GM18873 (cell line): ENCODE data around the gene PWWP2B.
"Not testable (repeated sequence)": the region's sequence is repeated elsewhere in the genome, so short reads cannot be mapped to it uniquely, and the experiment has no call there.

ENCODE experiments used
- ATAC-seq: cut with Tn5 transposase; IDR thresholded peaks from one replicate; pipeline ENCODE4 v1.9.1; 2021; ENCODE audit warnings: mild to moderate bottlenecking, moderate library complexity, moderate number of reproducible peaks; ENCODE audit not compliant: unreplicated experiment, low FRiP score

PWWP2B gene

GRCh38 chr10:132377326-132377725 lies 19.7 kb upstream of the PWWP2B start:
- ATAC-seq, result no peak

DNA sequence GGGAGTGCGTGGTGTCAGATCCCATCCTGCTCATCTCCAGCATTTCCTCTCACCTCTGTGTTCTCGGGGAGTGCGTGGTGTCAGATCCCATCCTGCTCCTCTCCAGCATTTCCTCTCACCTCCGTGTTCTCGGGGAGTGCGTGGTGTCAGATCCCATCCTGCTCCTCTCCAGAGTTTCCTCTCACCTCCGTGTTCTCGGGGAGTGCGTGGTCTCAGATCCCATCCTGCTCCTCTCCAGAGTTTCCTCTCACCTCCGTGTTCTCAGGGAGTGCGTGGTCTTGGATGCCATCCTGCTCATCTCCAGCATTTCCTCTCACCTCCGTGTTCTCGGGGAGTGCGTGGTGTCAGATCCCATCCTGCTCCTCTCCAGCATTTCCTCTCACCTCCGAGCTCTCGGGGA lies 18.0 kb upstream of the PWWP2B start:
- ATAC-seq, result not testable (repeated sequence)

- not testable (repeated sequence) for ATAC-seq
Observed at GRCh38 chr10:132380986-132381385, 16.0 kb upstream of the PWWP2B start.

GRCh38 chr10:132381741-132382140 lies 15.3 kb upstream of the PWWP2B start:
- no peak for ATAC-seq

- ATAC-seq, result no peak
Observed at GRCh38 chr10:132382231-132382922, 14.6 kb upstream of the PWWP2B start.

DNA sequence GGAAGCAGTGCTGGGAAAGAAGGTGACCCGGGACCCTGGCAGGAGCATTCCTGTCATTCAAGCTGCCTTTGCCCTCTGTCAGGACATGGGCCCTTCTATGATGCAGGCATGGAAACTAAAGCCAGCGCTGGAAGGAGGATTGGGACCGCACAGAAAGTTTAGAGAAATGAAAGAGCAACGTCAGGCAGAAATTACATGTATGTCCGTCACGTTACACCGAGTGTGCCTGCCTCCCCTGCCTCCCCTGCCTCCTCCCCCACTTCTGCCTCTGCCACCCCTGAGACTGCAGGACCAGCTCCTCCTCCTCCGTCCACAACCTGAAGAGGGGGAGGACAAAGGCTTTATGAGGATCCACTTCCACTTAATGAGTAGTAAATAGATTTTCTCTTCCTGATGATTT lies 13.9 kb upstream of the PWWP2B start:
- ATAC-seq, result no peak

- no peak for ATAC-seq
Observed at GRCh38 chr10:132383751-132384196, 13.2 kb upstream of the PWWP2B start.

DNA sequence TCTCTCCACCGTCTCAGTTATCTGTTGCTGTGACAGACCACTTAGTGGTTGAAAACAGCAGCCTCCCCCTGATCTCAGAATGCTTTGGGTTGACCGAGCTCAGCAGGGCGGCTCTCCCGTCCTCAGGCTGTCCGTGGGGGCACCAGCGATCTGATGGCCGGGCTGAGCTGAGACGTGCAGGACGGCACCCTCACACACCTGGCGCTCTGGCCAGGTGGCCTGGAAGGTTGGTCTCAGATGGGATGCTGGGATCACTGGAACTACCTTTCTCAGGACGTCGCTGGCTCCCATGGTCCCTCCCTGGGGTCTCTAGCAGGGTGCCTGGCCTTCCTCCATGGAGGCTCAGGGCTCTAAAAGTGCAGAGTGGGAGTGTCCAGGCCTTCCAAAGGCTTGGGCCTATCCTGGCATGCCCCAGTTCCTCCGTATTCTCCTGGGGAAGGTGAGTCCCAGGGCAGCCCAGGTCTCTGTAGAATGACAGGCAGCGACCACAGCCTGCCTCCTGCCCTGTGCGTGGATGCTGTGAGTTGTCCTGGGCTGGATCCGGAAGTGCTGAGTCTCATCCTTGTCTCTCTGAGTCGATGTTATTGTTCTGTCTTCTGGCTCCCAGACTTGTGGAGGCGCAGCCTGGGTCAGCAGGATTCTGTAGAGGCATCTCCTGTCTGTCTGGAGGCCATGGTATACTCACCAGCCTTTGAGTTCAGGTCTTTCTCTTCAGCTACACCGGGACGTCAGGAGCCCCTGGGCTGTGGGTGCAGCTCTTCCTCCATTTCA lies 12.2 kb upstream of the PWWP2B start:
- no peak for ATAC-seq

- ATAC-seq, result no peak
Observed at GRCh38 chr10:132385389-132385667, 11.7 kb upstream of the PWWP2B start.

- no peak for ATAC-seq
Observed at GRCh38 chr10:132385721-132386418, 11.1 kb upstream of the PWWP2B start.

DNA sequence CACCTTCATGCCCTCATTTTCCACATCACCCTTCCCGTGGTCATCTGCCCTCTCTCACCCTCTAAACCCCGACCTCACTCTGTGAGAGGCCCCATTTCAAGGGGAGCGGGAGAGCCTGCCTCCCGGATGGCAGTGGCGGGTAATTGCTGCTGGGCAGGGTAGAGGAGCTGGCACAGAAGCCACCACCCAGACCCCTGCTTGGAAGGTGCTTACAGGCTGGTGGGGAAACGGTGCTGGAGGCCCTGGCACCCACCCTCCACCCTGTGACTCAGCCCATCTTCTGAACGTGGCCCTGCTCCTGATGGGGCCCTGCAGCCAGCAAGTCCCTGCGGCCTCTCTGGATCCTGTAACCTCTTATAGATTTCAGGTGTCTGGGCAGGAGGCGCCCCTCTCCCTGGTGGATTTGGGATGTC lies 10.6 kb upstream of the PWWP2B start:
- no peak for ATAC-seq

DNA sequence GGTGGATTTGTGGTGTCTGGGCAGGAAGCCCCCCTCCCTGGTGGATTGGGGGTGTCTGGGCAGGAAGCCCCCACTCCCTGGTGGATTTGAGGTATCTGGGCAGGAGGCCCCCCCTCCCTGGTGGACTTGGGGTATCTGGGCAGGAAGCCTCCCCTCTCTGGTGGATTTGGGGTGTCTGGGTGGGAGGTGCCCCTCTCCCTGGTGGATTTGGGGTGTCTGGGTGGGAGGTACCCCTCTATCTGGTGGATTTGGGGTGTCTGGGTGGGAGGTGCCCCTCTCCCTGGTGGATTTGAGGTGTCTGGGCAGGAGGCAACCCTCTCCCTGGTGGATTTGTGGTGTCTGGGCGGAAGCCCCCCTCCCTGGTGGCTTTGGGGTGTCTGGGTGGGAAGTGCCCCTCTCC lies 10.1 kb upstream of the PWWP2B start:
- ATAC-seq, result not testable (repeated sequence)

DNA sequence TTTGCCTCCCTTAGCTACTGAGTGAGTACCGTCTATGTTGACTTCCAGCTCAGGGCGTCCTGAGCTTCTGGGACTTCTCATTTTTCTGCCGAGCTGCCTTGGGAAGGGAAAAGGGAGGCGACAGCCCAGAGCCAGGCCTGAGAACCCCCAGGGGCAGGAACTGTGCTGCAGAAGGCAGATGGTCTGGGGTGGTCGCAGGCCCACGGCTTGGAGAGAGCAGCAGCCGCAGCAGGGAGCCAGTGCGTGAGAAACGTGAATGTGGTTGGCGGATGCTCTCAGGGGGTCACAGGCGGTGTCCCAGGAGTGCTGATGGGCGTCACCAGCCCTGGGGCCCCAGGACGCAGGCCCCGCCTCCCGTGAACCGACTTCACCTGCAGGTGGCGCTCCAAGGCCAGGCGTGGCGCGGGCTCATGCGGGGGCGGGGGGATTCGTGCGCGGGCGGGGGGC lies 9.2 kb upstream of the PWWP2B start:
- ATAC-seq, result no peak

DNA sequence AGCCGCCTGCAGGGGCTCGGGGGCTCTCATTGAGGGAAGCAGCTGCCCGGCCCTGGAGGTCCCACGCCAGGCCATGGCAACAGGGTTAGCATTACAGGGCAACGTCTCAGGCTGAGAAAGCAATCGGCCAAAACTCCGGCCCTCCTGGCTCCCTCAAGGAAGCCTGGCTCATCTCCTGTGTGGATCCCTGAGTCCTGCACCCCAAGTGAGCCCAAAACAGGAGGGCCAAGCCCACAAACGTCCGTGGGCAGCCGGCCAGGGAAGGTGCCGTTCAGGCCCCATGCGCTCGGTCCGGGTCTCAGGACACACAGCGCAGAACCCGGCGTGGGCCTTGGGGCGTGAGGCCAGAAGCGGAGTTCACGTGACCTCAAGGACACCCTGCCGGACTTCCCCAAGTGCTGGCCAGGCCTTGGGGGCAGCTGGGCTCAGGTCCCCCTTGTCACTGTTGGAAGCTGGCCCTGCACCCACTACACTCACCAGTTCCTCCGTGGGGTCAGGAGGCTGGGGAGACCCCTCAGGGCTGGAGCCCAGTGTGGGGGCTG lies 8.0 kb upstream of the PWWP2B start:
- no peak for ATAC-seq

DNA sequence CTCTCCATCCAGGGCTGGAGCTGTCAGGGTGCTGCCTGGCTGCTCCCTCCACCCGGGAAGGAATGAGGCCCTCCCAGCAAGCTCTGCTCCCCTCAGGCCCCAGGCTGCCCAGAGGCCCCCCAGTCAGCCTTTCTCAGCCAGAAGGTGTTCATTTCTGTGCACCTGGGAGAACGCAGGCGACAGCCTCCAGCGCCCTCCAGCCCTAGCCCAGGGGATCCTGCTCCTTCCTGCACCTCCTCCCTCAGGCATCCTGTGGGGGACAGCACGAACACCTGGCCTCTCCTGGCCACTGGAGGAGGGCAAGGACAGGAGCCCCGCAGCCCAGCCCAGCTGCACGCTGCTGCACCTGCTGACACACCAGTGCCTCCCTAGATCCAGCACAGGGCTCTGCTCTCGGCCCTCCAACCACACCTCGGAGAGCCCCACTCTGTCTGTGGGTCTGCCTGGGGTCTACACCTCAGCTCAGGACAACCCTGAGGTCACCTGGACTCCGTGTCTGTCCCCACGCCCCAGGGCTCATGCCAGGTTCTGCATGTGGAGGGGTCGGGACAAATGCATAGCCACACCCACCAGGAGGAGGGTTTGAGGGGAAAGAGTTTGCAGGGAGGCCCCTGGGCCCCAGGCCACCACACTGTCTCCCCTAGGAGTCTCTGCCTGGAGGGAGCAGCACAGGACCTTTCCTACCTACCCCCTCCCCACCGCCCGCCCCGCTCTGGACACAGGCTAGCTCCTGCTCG lies 7.4 kb upstream of the PWWP2B start:
- ATAC-seq, result no peak

GRCh38 chr10:132390170-132390920 lies 6.7 kb upstream of the PWWP2B start:
- no peak for ATAC-seq

- no peak for ATAC-seq
Observed at GRCh38 chr10:132390921-132391675, 5.9 kb upstream of the PWWP2B start.

DNA sequence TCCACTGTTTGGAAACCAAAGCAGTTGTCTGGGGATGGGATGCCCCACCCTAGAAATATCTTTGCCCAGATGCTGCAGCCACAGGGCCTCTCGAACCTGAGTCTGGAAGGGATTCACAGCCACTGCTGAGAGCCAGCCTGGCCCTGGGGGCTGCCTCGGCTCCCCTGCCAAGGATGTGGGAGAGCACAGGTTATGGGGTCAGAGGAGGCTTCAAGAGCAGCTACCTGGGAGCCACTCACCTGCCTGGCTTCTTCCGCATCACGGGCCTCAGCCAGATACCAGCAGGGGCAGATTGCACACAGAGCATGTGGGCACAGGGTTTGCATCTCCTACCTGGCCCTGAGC lies 5.4 kb upstream of the PWWP2B start:
- no peak for ATAC-seq

- ATAC-seq, result no peak
Observed at GRCh38 chr10:132392184-132392800, 4.7 kb upstream of the PWWP2B start.
